OCI-LY7 (cell line): ENCODE results near the gene TMEM191C. TPM values are rescaled to one million over a fixed set of nuclear protein-coding genes. Genes with fewer than 3 reads are reported as not detected.
"Not testable (repeated sequence)": the region's sequence is repeated elsewhere in the genome, so short reads cannot be mapped to it uniquely, and the experiment has no call there.

ENCODE experiments used
- BruUV-seq: library from RNA; stranded (reverse); fragments of 400-500 nt; replicated peaks from 2 replicates; lab custom pipeline; 2021; lab: Mats Ljungman, UMichigan
- CTCF ChIA-PET: fragments of 300-600 bp; sonication (Branson Sonifier 250); formaldehyde crosslinking; loops from one replicate; lab custom pipeline; 2022; ENCODE audit warnings: antibody characterized with exemption; ENCODE audit not compliant: unreplicated experiment; lab: Charles Lee
- POLR2A ChIA-PET: fragments of 300-600 bp; sonication (Branson Sonifier 250); formaldehyde crosslinking; loops from one replicate; lab custom pipeline; 2022; ENCODE audit warnings: antibody characterized with exemption; lab: Charles Lee
- DNase-seq: peaks from one replicate; pipeline ENCODE4 v3.0.0-alpha.2; 2015; ENCODE audit warnings: low spot score
- H2AFZ ChIP-seq: fragments of 200-600 bp; sonication (generic), shearing (Covaris generic); 2 replicates; pipeline ENCODE4 v1.6.1; 2014; ENCODE audit warnings: mild to moderate bottlenecking, antibody characterized with exemption, low read length, moderate library complexity
- H3K27ac ChIP-seq: fragments of 200-600 bp; sonication (generic); 2 replicates; pipeline ENCODE4 v1.5.1; 2014; ENCODE audit warnings: mixed run types, low read depth, mild to moderate bottlenecking, moderate library complexity, low read length, inconsistent platforms; ENCODE audit not compliant: poor library complexity, severe bottlenecking
- H3K36me3 ChIP-seq: fragments of 200-600 bp; sonication (generic); 2 replicates; pipeline ENCODE4 v1.6.1; 2014; ENCODE audit warnings: mild to moderate bottlenecking, antibody characterized with exemption, low read length, moderate library complexity, mixed read lengths; ENCODE audit not compliant: insufficient read depth
- H3K4me1 ChIP-seq: fragments of 200-600 bp; sonication (generic); 2 replicates; pipeline ENCODE4 v1.5.1; 2014; ENCODE audit warnings: mild to moderate bottlenecking, low read length; ENCODE audit not compliant: insufficient read depth, poor library complexity, severe bottlenecking
- H3K4me2 ChIP-seq: fragments of 200-600 bp; sonication (generic); 2 replicates; pipeline ENCODE4 v1.6.1; 2014; ENCODE audit warnings: mild to moderate bottlenecking, low read length
- H3K4me3 ChIP-seq: fragments of 200-600 bp; sonication (generic); 2 replicates; pipeline ENCODE4 v1.5.1; 2014; ENCODE audit warnings: mild to moderate bottlenecking, low read depth, low read length; ENCODE audit not compliant: poor library complexity, severe bottlenecking
- H3K79me2 ChIP-seq: fragments of 200-600 bp; sonication (generic); 2 replicates; pipeline ENCODE4 v1.6.1; 2016; ENCODE audit warnings: low read depth, mild to moderate bottlenecking, low read length, moderate library complexity, mixed read lengths; ENCODE audit not compliant: insufficient read depth
- H3K9me2 ChIP-seq: fragments of 200-600 bp; sonication (generic); 2 replicates; pipeline ENCODE4 v1.6.1; 2016; ENCODE audit warnings: mild to moderate bottlenecking, low read length, mixed read lengths; ENCODE audit not compliant: insufficient read depth
- H3K9me3 ChIP-seq: fragments of 200-600 bp; sonication (generic); 2 replicates; pipeline ENCODE4 v1.6.1; 2014; ENCODE audit warnings: mild to moderate bottlenecking, mixed run types, low read length, mixed read lengths
- H4K20me1 ChIP-seq: fragments of 200-600 bp; sonication (generic); 2 replicates; pipeline ENCODE4 v1.6.1; 2014; ENCODE audit warnings: mild to moderate bottlenecking, antibody characterized with exemption, low read length, moderate library complexity, mixed read lengths; ENCODE audit not compliant: insufficient read depth
- intact Hi-C: fragments of 100-400 bp; cut with micrococcal nuclease; formaldehyde crosslinking; loops from one replicate; pipeline ENCODE4 v1.10.0; 2022; ENCODE audit not compliant: unreplicated experiment
- total RNA-seq, 2 experiments: library from RNA; depleted of rRNA in 1 of 2; stranded (reverse); fragments of >200 nt in 1 of 2; shearing (Covaris generic) in 1 of 2; gene quantifications; 2 replicates each; pipeline ENCODE4 v1.2.3, GENCODE V29; 2014 to 2022

Gene TMEM191C
- total RNA-seq, 2 experiments from 2014 or later = 1.2 to 2.2 TPM

DNA sequence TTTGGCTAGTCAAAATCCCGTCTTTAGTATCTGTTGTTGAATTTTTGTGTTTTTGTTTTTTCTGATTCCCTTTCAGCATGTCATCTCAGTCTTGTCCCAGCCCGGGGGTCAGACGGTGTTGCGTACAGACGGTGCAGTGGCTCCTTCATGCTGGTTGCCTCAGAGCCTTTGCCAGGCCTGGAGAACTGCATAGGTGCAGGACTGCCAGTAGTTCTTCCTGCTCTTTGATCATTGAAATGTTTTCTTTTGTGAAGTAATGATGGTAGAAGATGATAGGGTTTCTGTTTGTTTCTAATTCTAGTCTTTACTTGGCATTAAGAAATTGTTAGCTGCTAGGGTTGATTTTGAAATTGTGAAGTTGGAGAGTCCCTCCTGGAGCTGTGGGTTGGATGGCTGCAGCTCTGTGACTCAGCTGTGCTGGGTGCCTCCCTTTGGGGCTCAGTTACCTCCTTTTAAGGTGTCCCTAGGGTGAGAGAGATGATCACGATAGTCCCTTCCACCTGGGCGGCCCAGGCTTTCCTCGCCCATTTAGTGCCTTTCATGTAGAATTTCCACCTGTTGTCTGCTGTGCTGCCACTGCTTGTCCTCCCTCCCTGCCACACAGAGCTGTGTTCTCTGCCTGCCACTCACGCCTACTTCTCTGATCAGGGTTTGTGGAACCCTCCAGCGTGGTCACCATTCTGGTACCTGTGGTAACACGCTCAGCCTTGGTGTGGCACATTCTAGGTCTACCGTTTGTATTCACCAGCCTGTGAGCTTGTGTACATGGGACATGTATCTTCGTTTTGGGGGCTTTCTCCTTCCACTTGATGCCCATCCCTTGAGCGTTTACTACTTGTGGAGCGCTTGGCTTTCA is 32.6 kb upstream of the TMEM191C start:
- H3K4me3 ChIP-seq, DNase-seq, H3K79me2 ChIP-seq, H3K4me1 ChIP-seq, H3K9me3 ChIP-seq, H3K9me2 ChIP-seq, H2AFZ ChIP-seq, BruUV-seq, H3K27ac ChIP-seq, H3K4me2 ChIP-seq, H4K20me1 ChIP-seq, H3K36me3 ChIP-seq, CTCF ChIA-PET, POLR2A ChIA-PET, intact Hi-C loops: not testable (repeated sequence)

DNA sequence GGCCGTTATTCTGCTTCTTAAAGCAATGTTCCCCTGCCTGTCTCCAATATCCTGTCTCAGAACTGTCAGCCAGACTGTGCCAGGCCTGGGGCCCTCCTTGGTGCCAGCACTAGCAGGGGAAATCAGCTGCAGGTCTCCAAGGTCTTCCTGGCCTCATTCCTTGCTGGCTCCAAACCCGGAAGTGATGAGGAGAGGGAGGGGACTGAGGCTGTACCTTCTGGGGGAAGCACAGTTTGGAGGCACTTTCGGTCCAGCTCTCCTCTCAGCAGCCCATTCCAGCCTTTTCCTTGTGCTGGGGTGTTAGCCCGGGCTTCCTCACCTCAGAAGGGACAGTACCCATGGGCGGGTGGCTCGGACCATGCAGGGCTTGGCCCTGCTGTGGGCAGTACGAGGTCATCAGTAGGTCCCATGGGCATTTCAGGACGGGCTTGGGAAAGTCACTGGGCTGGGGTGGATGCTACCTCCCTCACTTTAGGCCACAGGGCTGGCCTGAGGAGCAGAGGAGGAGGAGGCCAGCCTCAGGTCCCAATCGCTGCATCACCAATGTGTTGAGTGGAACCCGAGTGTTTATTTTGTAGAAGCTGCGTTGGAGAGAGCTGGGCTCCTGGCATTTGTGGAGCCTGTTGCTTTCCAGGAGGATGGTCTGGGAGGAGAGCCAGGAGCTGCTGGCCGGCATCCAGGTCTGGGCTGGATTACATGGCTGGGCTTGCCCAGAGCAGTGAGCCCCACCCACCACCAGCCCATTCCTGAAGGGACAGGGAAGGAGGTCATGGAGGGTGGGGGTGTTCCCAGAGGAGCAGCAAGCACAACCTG is 31.0 kb upstream of the TMEM191C start:
- CTCF ChIA-PET, DNase-seq, H3K9me2 ChIP-seq, H3K4me1 ChIP-seq, H3K4me2 ChIP-seq, BruUV-seq, POLR2A ChIA-PET, H3K36me3 ChIP-seq, H3K9me3 ChIP-seq, H3K27ac ChIP-seq, H3K79me2 ChIP-seq, intact Hi-C loops, H4K20me1 ChIP-seq, H2AFZ ChIP-seq, H3K4me3 ChIP-seq: not testable (repeated sequence)

DNA sequence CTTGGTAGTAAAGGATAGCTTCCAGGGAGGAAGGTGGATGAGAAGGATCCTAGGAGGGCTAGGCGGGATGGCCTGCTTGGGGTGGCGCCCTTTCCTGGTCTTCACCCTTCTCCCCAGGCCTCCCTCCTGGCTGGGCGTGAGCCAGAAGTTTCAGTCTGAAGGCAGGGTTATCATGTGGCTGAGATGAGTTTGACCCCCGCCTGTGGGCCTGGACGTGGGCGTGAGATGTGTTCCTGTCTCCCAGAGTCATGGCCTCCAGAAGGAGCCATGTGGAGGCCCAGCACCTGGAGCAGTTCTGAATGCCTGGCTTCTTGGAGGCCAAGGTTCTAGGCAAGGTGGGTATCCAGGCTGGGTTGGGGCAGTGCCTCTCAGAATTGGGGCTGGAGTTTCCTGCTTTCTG is 29.2 kb upstream of the TMEM191C start:
- H3K27ac ChIP-seq, H3K36me3 ChIP-seq, H3K9me2 ChIP-seq, BruUV-seq, H3K4me3 ChIP-seq, DNase-seq, H3K79me2 ChIP-seq, H3K4me2 ChIP-seq, POLR2A ChIA-PET, H3K4me1 ChIP-seq, H4K20me1 ChIP-seq, intact Hi-C loops, CTCF ChIA-PET, H3K9me3 ChIP-seq, H2AFZ ChIP-seq: not testable (repeated sequence)

DNA sequence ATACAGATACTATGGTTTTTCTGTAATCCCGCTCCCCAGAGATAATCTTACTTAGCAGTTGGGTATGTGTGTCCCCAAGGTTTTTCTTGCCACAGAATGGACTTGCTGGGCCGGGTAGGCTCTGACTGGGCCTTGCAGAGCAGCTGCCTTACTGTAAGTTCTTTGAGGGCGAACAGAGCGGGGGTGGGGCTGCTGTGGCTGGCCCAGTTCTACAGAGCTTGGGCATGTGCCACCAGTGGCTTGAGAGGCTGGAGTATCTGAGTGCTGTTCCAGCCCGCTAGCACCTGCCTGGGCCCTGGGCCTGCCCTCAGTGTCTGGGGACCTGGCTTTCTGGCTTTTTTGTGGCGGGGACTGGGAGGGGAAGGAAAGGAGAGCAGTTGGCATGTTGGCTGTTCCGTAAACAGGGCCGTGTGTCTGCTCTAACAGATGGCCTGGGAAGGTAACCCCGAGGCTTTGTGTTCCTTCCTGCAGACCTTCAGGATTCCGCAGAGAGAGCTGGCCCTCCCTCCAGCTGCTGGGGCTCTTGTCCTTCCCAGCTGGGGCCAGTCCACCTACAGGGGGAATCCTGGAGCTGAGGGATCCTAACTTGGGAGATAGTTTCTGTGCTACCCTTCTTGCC is 27.1 kb upstream of the TMEM191C start:
- BruUV-seq = not testable (repeated sequence)

DNA sequence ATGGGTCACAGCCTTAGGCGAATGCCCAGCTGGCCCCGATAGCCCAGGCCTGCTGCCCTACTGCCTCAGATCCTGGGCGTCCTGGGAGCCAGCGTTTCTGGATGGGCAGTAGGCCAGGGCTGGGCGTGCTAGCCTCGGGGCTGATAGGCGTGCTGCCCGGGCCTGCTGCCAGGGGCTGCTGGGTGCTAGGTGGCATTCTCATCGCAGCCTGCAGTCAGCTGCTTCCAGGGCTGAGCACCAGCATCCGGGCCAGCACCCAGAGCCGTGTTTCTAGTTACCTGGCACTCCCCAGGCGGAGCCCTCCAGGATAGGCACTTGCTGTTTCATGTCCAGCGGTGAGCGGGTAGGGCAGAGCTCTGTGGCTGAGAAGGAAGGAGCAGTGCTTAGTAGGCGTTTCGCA is 26.5 kb upstream of the TMEM191C start:
- H3K9me2 ChIP-seq, H3K79me2 ChIP-seq, H2AFZ ChIP-seq, H3K4me1 ChIP-seq, DNase-seq, H3K27ac ChIP-seq, H3K9me3 ChIP-seq, CTCF ChIA-PET, intact Hi-C loops, H4K20me1 ChIP-seq, POLR2A ChIA-PET, H3K4me3 ChIP-seq, H3K36me3 ChIP-seq, BruUV-seq, H3K4me2 ChIP-seq: not testable (repeated sequence)

More for the DNA sequence above, 27.1 kb upstream of the TMEM191C start:
- H4K20me1 ChIP-seq, H3K9me3 ChIP-seq, H2AFZ ChIP-seq, H3K4me1 ChIP-seq, POLR2A ChIA-PET, H3K4me3 ChIP-seq, H3K79me2 ChIP-seq, H3K4me2 ChIP-seq, H3K36me3 ChIP-seq, intact Hi-C loops, CTCF ChIA-PET, H3K27ac ChIP-seq, DNase-seq, H3K9me2 ChIP-seq: not testable (repeated sequence)

DNA sequence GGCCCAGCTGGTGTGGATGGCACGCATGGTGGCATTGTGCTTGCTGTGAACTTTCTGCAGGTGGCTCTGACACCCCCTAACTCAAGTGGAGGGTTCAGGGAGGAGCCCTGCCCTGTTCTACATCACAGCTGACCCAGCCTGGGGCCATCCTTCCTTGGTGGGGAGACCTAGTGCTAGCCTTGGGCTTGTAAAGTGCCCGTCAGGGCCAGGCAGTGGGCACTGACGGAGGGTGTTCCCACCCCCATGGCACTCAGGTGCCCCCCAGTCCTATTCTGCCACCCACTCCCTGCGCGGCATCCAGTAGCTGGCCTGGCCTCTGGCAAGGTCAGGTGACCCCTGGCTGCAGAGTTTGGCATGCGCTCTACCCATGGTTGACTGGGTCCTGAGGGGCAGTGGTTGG is 26.0 kb upstream of the TMEM191C start:
- CTCF ChIA-PET, H3K36me3 ChIP-seq, DNase-seq, intact Hi-C loops, H3K4me3 ChIP-seq, BruUV-seq, POLR2A ChIA-PET, H2AFZ ChIP-seq, H4K20me1 ChIP-seq, H3K4me2 ChIP-seq, H3K27ac ChIP-seq, H3K4me1 ChIP-seq, H3K9me2 ChIP-seq, H3K79me2 ChIP-seq, H3K9me3 ChIP-seq: not testable (repeated sequence)
